T47D (cell line): ENCODE data around the gene LENG9.
"Not testable (repeated sequence)": the region's sequence is repeated elsewhere in the genome, so short reads cannot be mapped to it uniquely, and the experiment has no call there.

Experiments used
- DNase-seq, 2 experiments: peaks; one replicate each; pipeline versions ENCODE4 v3.0.0 to v3.0.0-alpha.2; 2011 to 2012; ENCODE audit warnings: low read depth in 1 of 2, low spot score in 1 of 2
- JUND ChIP-seq: IDR thresholded peaks from 2 replicates; pipeline ENCODE4 v1.6.1; 2012; ENCODE audit warnings: low read depth
- in situ Hi-C: cut with HindIII; loops from 2 replicates; pipeline ENCODE4 v1.10.0; 2016; ENCODE audit warnings: low sequenced_read_pairs, low pct_unique_long_range_greater_than_20kb

Gene LENG9

DNA sequence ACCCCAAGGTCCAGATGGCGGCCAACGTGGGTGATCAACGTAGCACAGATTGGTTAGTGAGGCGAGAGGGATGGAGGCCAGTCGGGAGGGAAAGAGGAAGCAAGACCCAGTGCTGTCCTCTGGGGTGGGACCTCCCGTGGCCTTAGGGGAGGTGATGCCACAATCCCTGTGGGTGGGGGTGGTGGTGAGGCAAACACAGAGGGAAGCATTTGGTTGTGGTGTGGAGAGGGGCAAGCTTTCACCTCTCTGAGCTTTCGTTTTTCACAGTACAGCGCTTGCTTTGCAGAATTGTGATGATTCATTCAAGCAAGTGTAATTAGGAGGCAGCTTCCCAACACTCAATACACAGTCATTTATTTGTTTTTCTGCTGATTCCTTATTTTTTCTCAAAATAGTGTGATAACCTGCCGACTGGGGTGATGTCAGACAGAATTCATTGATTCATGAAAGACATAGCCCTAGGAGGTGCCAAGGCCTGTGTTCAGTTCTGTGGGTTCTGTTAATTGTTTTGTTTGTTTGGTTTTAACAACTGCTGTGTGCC is 12.2 kb downstream of the LENG9 start:
- DNase-seq: no peak
- in situ Hi-C loops: no loop called here
- TF ChIP-seq JUND: no peak

DNA sequence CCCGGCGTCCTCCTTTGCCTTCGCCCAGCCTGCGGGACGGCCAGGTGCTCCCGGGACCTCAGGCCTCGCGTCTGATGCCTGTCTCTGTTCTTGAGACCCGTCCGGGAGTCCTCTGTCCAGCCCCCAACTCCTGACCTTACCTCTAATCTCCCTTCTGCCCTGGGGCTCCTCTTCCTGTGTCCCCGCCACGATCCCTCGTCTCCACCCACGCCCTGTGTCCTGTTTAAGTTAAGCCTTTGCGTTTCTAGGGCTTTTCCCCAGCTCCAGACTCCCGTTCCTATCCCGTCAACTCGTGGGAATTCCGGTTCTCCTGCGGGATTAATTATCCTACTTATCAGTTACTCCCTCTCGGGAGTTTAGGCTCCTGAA is 13.9 kb downstream of the LENG9 start:
- in situ Hi-C loops: no loop called here
- DNase-seq: no peak

GRCh38 chr19:54448774-54449700 is 14.5 kb downstream of the LENG9 start, which contains the start of gene LENG8:
LENG8 (plus strand) TSS chr19:54449199; CDS start chr19:54451345, 2,146 bp downstream.
- in situ Hi-C loops: no loop called here
- TF ChIP-seq JUND: no peak
- DNase-seq: peak; percentile 86 to 96

More for the DNA sequence above, 13.9 kb downstream of the LENG9 start:
- TF ChIP-seq JUND: no peak

DNA sequence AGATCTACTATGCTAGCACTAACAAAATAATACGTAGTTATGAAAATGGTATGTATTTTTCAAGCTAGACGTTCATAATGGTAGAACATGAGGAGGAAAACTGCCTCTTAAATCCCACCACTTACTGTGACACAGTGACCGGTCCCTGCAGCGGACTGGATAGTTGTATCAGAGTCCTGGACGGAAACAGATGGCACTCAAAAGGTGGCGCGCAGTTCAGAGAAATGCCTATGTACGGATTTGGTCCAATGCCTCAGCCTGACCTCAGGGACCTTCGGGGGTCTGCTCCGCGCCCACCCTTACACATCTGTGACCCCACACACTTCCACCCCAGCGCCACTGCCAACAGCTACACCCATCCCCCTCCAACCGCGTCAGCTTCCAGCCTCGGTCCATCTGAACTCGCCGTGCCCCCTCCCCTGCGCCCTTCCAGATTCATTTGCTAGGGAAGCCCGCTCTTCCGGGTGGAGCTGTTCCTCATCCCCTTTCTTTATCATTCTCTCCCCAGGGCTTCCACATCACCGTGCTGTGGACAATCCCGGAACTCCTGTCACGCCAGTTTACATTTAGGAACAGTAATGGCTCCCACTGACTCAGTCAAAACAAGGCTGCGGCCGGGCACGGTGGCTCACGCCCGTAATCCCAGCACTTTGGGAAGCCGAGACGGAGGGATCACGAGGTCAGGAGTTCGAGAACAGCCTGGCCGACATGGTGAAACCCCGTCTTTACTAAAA is 15.4 kb downstream of the LENG9 start:
- no peak for TF ChIP-seq JUND
- peak in 1 of 2 experiments; percentile 56 for DNase-seq
- in situ Hi-C loops: no loop called here

DNA sequence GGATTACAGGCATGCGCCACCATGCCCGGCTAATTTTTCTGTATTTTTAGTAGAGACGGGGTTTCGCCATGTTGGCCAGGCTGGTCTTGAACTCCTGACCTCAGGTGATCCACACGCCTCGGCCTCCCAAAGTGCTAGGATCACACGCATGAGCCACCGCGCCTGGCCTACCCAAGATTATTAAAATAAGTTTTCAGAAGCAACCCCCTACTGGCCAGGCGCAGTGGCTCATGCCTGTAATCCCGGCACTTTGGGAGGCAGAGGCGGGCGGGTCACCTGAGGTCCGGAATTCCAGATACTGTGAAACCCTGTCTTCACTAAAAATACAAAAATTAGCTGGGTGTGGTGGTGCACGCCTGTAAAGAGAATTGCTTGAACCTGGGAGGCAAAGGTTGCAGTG is 17.2 kb downstream of the LENG9 start:
- in situ Hi-C loops, DNase-seq: not testable (repeated sequence)

GRCh38 chr19:54444737-54445136 is 18.8 kb downstream of the LENG9 start:
- no peak for TF ChIP-seq JUND
- DNase-seq: no peak
- in situ Hi-C loops: no loop called here

DNA sequence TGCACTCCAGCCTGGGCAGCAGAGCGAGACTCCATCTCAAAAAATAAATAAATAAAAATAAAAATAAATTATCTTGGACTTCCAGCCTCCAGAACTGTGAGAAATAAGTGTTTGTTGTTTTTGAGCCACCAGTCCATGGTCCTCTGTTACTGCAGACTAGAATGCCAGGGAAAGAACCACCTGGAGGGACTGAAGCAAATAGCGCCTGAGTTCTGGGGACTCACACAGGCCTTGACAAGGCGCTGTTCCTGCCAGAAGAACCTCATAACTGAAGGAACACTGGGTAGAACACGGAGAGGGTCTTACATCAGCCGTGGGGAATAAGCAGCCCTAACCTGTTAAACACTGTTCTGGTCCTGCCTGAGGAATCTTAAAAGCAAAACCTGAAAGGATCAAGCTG is 22.9 kb downstream of the LENG9 start:
- DNase-seq: no peak
- TF ChIP-seq JUND: no peak
- in situ Hi-C loops: no loop called here

- no peak for TF ChIP-seq JUND
- in situ Hi-C loops: no loop called here
- peak; percentile 62 to 80 for DNase-seq
These were observed 24.3 kb downstream of the LENG9 start for GRCh38 chr19:54439174-54439851.

DNA sequence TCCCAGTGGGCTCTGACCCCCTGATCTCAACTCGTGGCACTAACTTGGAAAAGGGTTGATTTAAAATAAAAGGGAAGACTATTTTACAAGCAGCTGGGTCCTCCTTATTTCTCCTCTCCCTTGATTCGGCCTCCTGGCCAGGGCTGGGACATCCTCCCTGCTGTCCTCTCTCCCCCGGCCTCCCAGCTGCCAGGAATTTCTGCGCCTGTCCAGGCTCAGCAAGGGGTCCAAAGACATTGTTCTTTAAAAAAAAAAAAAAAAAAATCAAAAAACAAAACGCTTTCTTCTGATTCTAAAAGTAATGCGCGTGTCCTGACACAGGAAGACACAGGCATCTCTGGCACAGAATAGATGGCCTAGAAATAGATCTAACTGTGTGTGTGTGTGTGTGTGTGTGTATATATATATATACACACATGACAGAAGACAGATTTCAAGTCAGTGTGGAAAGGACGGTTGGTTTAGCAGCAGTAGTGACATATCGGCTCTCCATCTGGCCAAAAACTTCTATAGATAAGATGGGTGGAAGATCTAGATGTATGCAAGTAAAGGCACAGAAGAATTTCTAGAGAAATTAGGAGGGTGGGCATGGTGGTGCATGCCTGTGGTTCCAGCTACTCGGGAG is 26.8 kb downstream of the LENG9 start:
- no peak for DNase-seq
- TF ChIP-seq JUND: no peak
- in situ Hi-C loops: no loop called here

DNA sequence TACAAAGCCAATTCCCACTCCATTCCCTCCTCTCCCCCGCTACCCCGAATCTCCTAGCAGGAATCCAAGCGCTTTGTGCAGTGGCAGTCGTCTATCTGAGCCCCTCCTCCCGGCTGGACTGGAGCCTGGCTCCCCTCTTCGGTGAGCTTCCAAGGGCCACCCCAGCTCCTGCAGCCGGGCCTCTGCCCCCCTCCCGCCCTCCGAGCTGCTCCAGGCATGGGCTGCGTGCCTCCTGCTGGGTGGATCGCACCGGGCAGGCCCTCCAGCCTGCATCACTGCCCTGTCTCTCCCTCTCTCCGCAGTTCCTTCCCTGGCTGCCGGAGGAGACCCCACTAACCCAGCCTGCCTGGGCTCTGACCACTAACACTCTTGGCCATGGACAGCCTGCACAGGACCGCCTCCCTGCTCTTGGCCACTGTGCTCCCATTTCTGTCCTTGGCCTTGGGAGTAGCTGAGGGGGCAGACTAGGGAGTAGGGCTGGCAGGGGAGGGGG is 27.5 kb downstream of the LENG9 start:
- in situ Hi-C loops: no loop called here
- no peak for TF ChIP-seq JUND

GRCh38 chr19:54435551-54436016 is 28.0 kb downstream of the LENG9 start:
- DNase-seq: no peak
- in situ Hi-C loops: no loop called here
- no peak for TF ChIP-seq JUND

More for the DNA sequence above, 27.5 kb downstream of the LENG9 start:
- DNase-seq: no peak

DNA sequence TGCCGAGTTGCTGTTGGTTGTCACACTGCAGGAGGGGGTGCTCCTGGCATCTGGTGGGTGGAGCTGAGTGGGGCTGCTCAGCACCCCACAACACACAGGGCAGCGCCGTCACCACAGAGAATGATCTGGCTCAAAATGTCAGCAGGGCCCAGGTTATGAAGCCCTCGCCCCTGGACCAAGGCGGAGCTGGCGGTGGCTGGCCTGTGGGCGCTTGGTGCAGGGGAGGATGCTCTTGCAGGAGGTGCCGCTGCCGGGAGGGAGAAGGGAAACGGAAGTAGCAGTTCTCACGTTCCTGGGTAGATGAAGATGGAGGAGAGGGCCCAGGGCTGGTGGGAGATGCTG is 28.7 kb downstream of the LENG9 start:
- no peak for TF ChIP-seq JUND
- DNase-seq: no peak
- in situ Hi-C loops: no loop called here
